H1 (cell line): Measurements from ENCODE around the gene RFLNA. TPM values are rescaled to one million over a fixed set of nuclear protein-coding genes. Genes with fewer than 3 reads are reported as not detected.

Experiments
- CTCF ChIA-PET: fragments of 300-600 bp; sonication (Branson Sonifier 250); formaldehyde crosslinking; loops from one replicate; lab custom pipeline; 2021; ENCODE audit not compliant: partially characterized antibody; lab: Charles Lee
- POLR2A ChIA-PET: fragments of 300-600 bp; sonication (Branson Sonifier 250); formaldehyde crosslinking; loops from one replicate; lab custom pipeline; 2021; ENCODE audit warnings: inconsistent platforms; ENCODE audit not compliant: partially characterized antibody; lab: Charles Lee
- DNase-seq, 2 experiments: peaks; one replicate each; pipeline versions ENCODE4 v3.0.0 to v3.0.0-alpha.2; 2010 to 2022; ENCODE audit warnings: low spot score in 2 of 2, low read depth in 1 of 2, mixed read lengths in 1 of 2
- FAIRE-seq: peaks from 2 replicates; lab custom pipeline; 2011; peaks lifted over from hg19 to GRCh38; lab: Jason Lieb, UNC
- H2AFZ ChIP-seq: 2 replicates; pipeline ENCODE4 v1.8.1; 2012; ENCODE audit warnings: low read length, inconsistent platforms
- H2AK5ac ChIP-seq: 2 replicates; pipeline ENCODE4 v1.6.1; 2013; ENCODE audit warnings: low read depth, low read length
- H2BK120ac ChIP-seq: replicated peaks from 2 replicates; pipeline ENCODE3; 2013; ENCODE audit warnings: low read depth, low read length, inconsistent platforms
- H2BK12ac ChIP-seq: 2 replicates; pipeline ENCODE4 v1.6.1; 2013; ENCODE audit warnings: low read depth, low read length
- H2BK15ac ChIP-seq: 2 replicates; pipeline ENCODE4 v1.6.1; 2013; ENCODE audit warnings: low read length
- H2BK20ac ChIP-seq: 2 replicates; pipeline ENCODE4 v1.6.1; 2013; ENCODE audit warnings: low read length
- H2BK5ac ChIP-seq: 2 replicates; pipeline ENCODE4 v1.6.1; 2013; ENCODE audit warnings: low read depth, low read length
- H3K14ac ChIP-seq: 2 replicates; pipeline ENCODE4 v1.6.1; 2013; ENCODE audit warnings: inconsistent platforms; ENCODE audit not compliant: insufficient read length
- H3K18ac ChIP-seq: 2 replicates; pipeline ENCODE4 v1.6.1; 2013; ENCODE audit warnings: low read length; ENCODE audit errors: extremely low read depth
- H3K23ac ChIP-seq: 2 replicates; pipeline ENCODE4 v1.6.1; 2013; ENCODE audit warnings: inconsistent platforms; ENCODE audit not compliant: insufficient read length
- H3K23me2 ChIP-seq: 2 replicates; pipeline ENCODE4 v1.6.1; 2013; ENCODE audit warnings: low read depth, low read length
- H3K27ac ChIP-seq: 2 replicates; pipeline ENCODE4 v1.6.1; 2011; ENCODE audit warnings: low read depth, low read length, inconsistent platforms
- H3K27me3 ChIP-seq, 4 experiments: replicated peaks in 1 of 4; 1 replicate in 1 of 4; 2 replicates in 3 of 4; pipeline versions ENCODE4 v1.6.1 to v1.8.1; 2011 to 2013; ENCODE audit warnings: low read length in 3 of 4, mild to moderate bottlenecking in 3 of 4, inconsistent platforms in 2 of 4, mixed read lengths in 2 of 4, moderate library complexity in 1 of 4; ENCODE audit not compliant: control insufficient read depth in 3 of 4, insufficient read depth in 3 of 4; ENCODE audit errors: extremely low read depth in 1 of 4
- H3K36me3 ChIP-seq, 4 experiments: 2 replicates each; pipeline versions ENCODE4 v1.6.1 to v1.8.1; 2011 to 2013; ENCODE audit warnings: mild to moderate bottlenecking in 4 of 4, low read length in 3 of 4, moderate library complexity in 2 of 4, control low read depth in 1 of 4, inconsistent platforms in 1 of 4; ENCODE audit not compliant: insufficient read depth in 4 of 4, control insufficient read depth in 2 of 4
- H3K4ac ChIP-seq: replicated peaks from 2 replicates; pipeline ENCODE3; 2013; ENCODE audit warnings: low read length, low read depth, mixed read lengths, inconsistent platforms; ENCODE audit not compliant: insufficient read length
- H3K4me1 ChIP-seq, 4 experiments: replicated peaks in 1 of 4; 1 replicate in 1 of 4; 2 replicates in 3 of 4; pipeline versions ENCODE4 v1.6.1 to v1.8.1; 2011 to 2013; ENCODE audit warnings: low read length in 3 of 4, inconsistent platforms in 2 of 4, mixed read lengths in 1 of 4; ENCODE audit not compliant: insufficient read depth in 4 of 4, control insufficient read depth in 3 of 4
- H3K4me2 ChIP-seq, 2 experiments: 2 replicates each; pipeline versions ENCODE4 v1.6.1 to v1.8.1; 2011 to 2013; ENCODE audit warnings: low read depth in 2 of 2, low read length in 2 of 2, control low read depth in 1 of 2, inconsistent platforms in 1 of 2, mild to moderate bottlenecking in 1 of 2; ENCODE audit not compliant: insufficient read depth in 1 of 2
- H3K4me3 ChIP-seq, 4 experiments: fragments of 200-600, 300-600 bp in 1 of 4; sonication (generic), shearing (Covaris generic), sonication (Bioruptor Twin) in 1 of 4; 2 replicates each; pipeline versions ENCODE4 v1.5.1 to v1.8.1; 2011 to 2016; ENCODE audit warnings: low read length in 4 of 4, low read depth in 3 of 4, control low read depth in 2 of 4, inconsistent platforms in 2 of 4, mild to moderate bottlenecking in 2 of 4, mixed read lengths in 1 of 4, moderate library complexity in 1 of 4; ENCODE audit not compliant: insufficient read depth in 2 of 4; ENCODE audit errors: extremely low read depth in 1 of 4
- H3K56ac ChIP-seq: replicated peaks from 2 replicates; pipeline ENCODE3; 2013; ENCODE audit warnings: low read depth, mild to moderate bottlenecking, mixed read lengths, low read length, inconsistent platforms; ENCODE audit not compliant: insufficient read length
- H3K79me1 ChIP-seq: 2 replicates; pipeline ENCODE4 v1.6.1; 2013; ENCODE audit warnings: low read depth, low read length, control low read depth
- H3K79me2 ChIP-seq, 2 experiments: 2 replicates each; pipeline versions ENCODE4 v1.6.1 to v1.8.1; 2012 to 2013; ENCODE audit warnings: low read length in 2 of 2, mild to moderate bottlenecking in 2 of 2, inconsistent platforms in 1 of 2; ENCODE audit not compliant: insufficient read depth in 2 of 2, control insufficient read depth in 1 of 2
- H3K9ac ChIP-seq, 4 experiments: replicated peaks in 1 of 4; 1 replicate in 1 of 4; 2 replicates in 3 of 4; pipeline versions ENCODE4 v1.6.1 to v1.8.1; 2011 to 2013; ENCODE audit warnings: low read depth in 3 of 4, low read length in 3 of 4, control low read depth in 2 of 4, mild to moderate bottlenecking in 2 of 4, moderate library complexity in 2 of 4, inconsistent platforms in 1 of 4; ENCODE audit errors: extremely low read depth in 1 of 4
- H3K9me3 ChIP-seq, 2 experiments: 2 replicates each; pipeline versions ENCODE4 v1.6.1 to v1.8.1; 2012 to 2013; ENCODE audit warnings: mild to moderate bottlenecking in 2 of 2, moderate library complexity in 2 of 2, control low read depth in 1 of 2, inconsistent platforms in 1 of 2, low read depth in 1 of 2, low read length in 1 of 2, mixed read lengths in 1 of 2; ENCODE audit not compliant: insufficient read depth in 2 of 2
- H4K20me1 ChIP-seq, 2 experiments: replicated peaks in 1 of 2; 2 replicates each; pipeline versions ENCODE3 to v1.8.1; 2011 to 2013; ENCODE audit warnings: inconsistent platforms in 2 of 2, low read length in 2 of 2, mild to moderate bottlenecking in 1 of 2; ENCODE audit not compliant: insufficient read depth in 2 of 2, control insufficient read depth in 1 of 2
- H4K5ac ChIP-seq: 2 replicates; pipeline ENCODE4 v1.6.1; 2013; ENCODE audit warnings: low read length, low read depth, mixed read lengths, inconsistent platforms; ENCODE audit not compliant: insufficient read length
- H4K8ac ChIP-seq: 2 replicates; pipeline ENCODE4 v1.8.0; 2013; ENCODE audit warnings: mild to moderate bottlenecking, moderate library complexity, low read length, inconsistent platforms; ENCODE audit not compliant: insufficient read depth; ENCODE audit errors: extremely low read depth
- H4K91ac ChIP-seq: replicated peaks from 2 replicates; pipeline ENCODE3; 2013; ENCODE audit warnings: low read length, mixed read lengths, inconsistent platforms; ENCODE audit not compliant: insufficient read length
- PHF8 ChIP-seq: fragments of 200-600 bp; sonication (generic); conservative IDR thresholded peaks from 2 replicates; pipeline ENCODE4 v1.7.1; 2012; ENCODE audit warnings: low read depth, mild to moderate bottlenecking, inconsistent platforms, low read length, moderate library complexity
- WGBS, 2 experiments: shearing (Covaris generic) in 1 of 2; methylation state at CpG; one replicate each; pipeline versions ENCODE4 v1.1.6 to v1.1.7; 2013 to 2015; ENCODE audit warnings: low lambda C conversion rate in 2 of 2, mixed read lengths in 2 of 2, inconsistent platforms in 1 of 2, low coverage in 1 of 2, missing lambda C conversion rate in 1 of 2; ENCODE audit not compliant: insufficient replicate concordance in 2 of 2, insufficient coverage in 1 of 2, insufficient read length in 1 of 2; ENCODE audit errors: extremely low coverage in 1 of 2, missing lambda C conversion rate in 1 of 2; 5-methylcytosine and 5-hydroxymethylcytosine counted together
- polyA plus RNA-seq, 7 experiments: library from polyadenylated mRNA; depleted of rRNA in 3 of 7; stranded (reverse) in 5 of 7; unstranded in 2 of 7; fragments of >200 nt in 5 of 7; fragments of 200-250 nt in 2 of 7; gene quantifications; 1 replicate in 5 of 7; 2 replicates in 1 of 7; 4 replicates in 1 of 7; pipeline versions ENCODE4 v1.2.1 to v1.2.3, GENCODE V29; 2011 to 2013; ENCODE audit warnings: missing spikeins in 2 of 7, mixed read lengths in 2 of 7
- total RNA-seq: library from RNA; stranded (reverse); fragmentation: NEBNext Ultra II Directional; extraction: Animal tissue kit (Norgen Biotek cat#: 25700); gene quantifications from 2 replicates; pipeline ENCODE4 v1.2.1, GENCODE V29; 2021

RFLNA gene
- total and polyA plus RNA-seq, 2 of the 8 experiments (the other 6 are each of a cell fraction or from before 2014, with no cell fraction given) = 6.4 to 6.6 TPM

DNA sequence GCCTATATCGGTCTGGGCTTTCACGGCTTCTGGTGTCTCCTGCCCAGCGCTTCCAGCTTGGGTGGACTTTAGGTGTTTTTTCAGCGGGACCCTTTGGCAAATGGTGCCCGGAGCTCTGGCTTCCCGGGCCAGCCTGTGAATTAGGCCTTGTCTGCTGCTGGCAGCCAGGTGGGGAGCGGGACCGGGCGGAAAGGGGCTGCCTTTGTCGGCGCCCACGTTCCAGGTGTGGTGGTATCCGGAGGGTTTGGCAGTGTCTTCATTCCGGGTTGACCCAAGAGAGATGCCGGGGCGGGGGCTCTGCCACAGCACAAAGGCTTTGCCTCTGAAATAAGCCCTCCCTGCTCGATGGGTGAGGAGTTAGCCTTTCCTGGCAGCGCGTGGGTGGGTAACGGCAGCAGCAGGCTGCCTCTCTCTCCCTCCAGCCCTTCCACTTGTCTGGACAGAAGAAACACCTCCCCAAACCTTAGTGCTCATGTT lies 9.5 kb downstream of the RFLNA start:
- no peak for DNase-seq
- H3K18ac ChIP-seq = no peak overlapping the region
- H3K27me3 ChIP-seq = no peaks in the 10 kb centered on the region
- H3K4me3 ChIP-seq = no peak overlapping the region
- WGBS, 2 experiments = 94% methylated on average over 16 of the region's 20 CpGs; no CpG with 5 or more reads in 1 of the 2 experiments
- H2AK5ac ChIP-seq = no peak overlapping the region; the same call in 1 of the 2 replicates
- no peak for FAIRE-seq
- no peak overlapping the region for H2AFZ ChIP-seq
- H2BK12ac ChIP-seq = no peak overlapping the region
- ChIA-PET CTCF (interaction anchor here (1.1 to 4.8 kb wide), 6 partner anchors 17 to 267 kb away, joined by 3 to 21 read pairs (median 6); no protein-coding TSS in a partner anchor), POLR2A (interaction anchor here (1.0 kb wide), 1 partner anchor 101 kb away, joined by 3 read pairs; no protein-coding TSS in a partner anchor)
- H3K4me2 ChIP-seq = no peak overlapping the region
- H3K79me2 ChIP-seq = no peaks in the 10 kb centered on the region
- no peak overlapping the region for H4K5ac ChIP-seq
- no peak overlapping the region for H3K27ac ChIP-seq
- H2BK15ac ChIP-seq = no peak overlapping the region
- no peak overlapping the region for H3K14ac ChIP-seq
- no peak overlapping the region for H3K23ac ChIP-seq
- H2BK120ac ChIP-seq = no peak overlapping the region
- peaks cover 6% of the 10 kb centered on the region; the same call in 1 of the 2 replicates for H3K23me2 ChIP-seq
- H4K91ac ChIP-seq = no peak overlapping the region
- H3K56ac ChIP-seq = no peak overlapping the region
- H3K4ac ChIP-seq = no peak overlapping the region
- no peak for TF ChIP-seq PHF8
- peaks cover 0 to 3% of the 10 kb centered on the region in 2 experiments for H4K20me1 ChIP-seq
- no peak overlapping the region for H3K9ac ChIP-seq
- H4K8ac ChIP-seq = peak overlapping the region; percentile 28; the same call in 1 of the 2 replicates
- H3K9me3 ChIP-seq = no peaks in the 10 kb centered on the region
- H2BK20ac ChIP-seq = no peak overlapping the region
- H3K79me1 ChIP-seq = no peaks in the 10 kb centered on the region; the same call in 1 of the 2 replicates
- H3K4me1 ChIP-seq = no peaks in the 10 kb centered on the region
- no peak overlapping the region; the same call in 1 of the 2 replicates for H2BK5ac ChIP-seq
- no peaks in the 10 kb centered on the region for H3K36me3 ChIP-seq
